Thoracic aorta (tissue), 2 donors: ENCODE data around the gene TMEM204. TPM values are rescaled to one million over a fixed set of nuclear protein-coding genes. Genes with fewer than 3 reads are reported as not detected.

Experiments
- ATAC-seq: fragments of 150-250 bp; one replicate; pipeline ENCODE4 v1.8.0; 2017; ENCODE audit warnings: low read depth; ENCODE audit not compliant: insufficient number of reproducible peaks, low FRiP score
- DNase-seq: peaks from one replicate; pipeline ENCODE4 v3.0.0-alpha.2; 2020; ENCODE audit warnings: low spot score
- H3K27ac ChIP-seq, 2 donors: fragments of 200-600 bp; sonication (generic); 1 replicate in 1 of 2; 2 replicates in 1 of 2; pipeline ENCODE4 v1.5.1; 2016; ENCODE audit warnings: mild to moderate bottlenecking in 2 of 2, moderate library complexity in 2 of 2
- H3K27me3 ChIP-seq: fragments of 200-600 bp; sonication (generic); replicated peaks from 2 replicates; pipeline ENCODE4 v1.6.0; 2016; ENCODE audit warnings: mild to moderate bottlenecking; ENCODE audit not compliant: insufficient read depth
- H3K36me3 ChIP-seq: fragments of 200-600 bp; sonication (generic); one replicate; pipeline ENCODE4 v1.5.1; 2016
- H3K4me1 ChIP-seq, 2 donors: fragments of 200-600 bp; sonication (generic); 1 replicate in 1 of 2; 2 replicates in 1 of 2; pipeline versions ENCODE4 v1.5.1 to v1.6.0; 2016; ENCODE audit warnings: low read depth in 2 of 2, mild to moderate bottlenecking in 1 of 2; ENCODE audit not compliant: control insufficient read depth in 1 of 2
- H3K4me3 ChIP-seq: fragments of 200-600 bp; sonication (generic); 2 replicates; pipeline ENCODE4 v1.5.1; 2016; ENCODE audit warnings: mild to moderate bottlenecking
- H3K9me3 ChIP-seq: fragments of 200-600 bp; sonication (generic); 2 replicates; pipeline ENCODE4 v1.5.1; 2016
- total RNA-seq, 2 donors: library from RNA; depleted of rRNA; stranded (reverse); fragments of >200 nt; gene quantifications; one replicate each; pipeline versions ENCODE4 v1.1.0 to v1.2.3, GENCODE V29; 2016
- TF ChIP-seq, protein P1 (sequence below): fragments of 200-600 bp; sonication (generic); IDR thresholded peaks from one replicate; pipeline ENCODE4 v1.5.1; 2019; ENCODE audit warnings: antibody characterized with exemption

Gene TMEM204
- total RNA-seq, 2 donors from 2014 or later = 111 to 125 TPM

DNA sequence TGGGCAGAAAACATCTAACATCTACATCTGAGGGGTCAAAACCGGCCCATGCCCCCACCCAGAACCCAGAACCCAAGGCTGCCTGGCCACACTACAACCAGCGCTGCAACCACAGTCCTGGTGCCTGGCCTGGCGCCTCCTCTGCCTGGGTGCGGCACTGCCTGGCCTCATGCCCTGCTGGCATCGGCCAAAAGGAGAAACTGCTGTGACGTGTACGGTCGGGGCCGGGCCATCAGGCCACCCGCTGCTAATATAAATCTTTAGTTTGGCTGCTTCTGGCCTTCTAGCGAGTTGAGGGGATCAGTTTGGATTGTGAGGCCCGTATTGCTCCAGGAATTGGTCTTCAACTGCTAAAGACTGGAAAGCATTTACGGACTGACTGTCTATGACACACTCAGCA, 22.8 kb downstream of the TMEM204 start:
- Histone ChIP-seq H3K9me3 (no peaks in the 10 kb centered on the region), H3K36me3 (peaks cover 47% of the 10 kb centered on the region), H3K4me3 (no peak overlapping the region), H3K27me3 (no peaks in the 10 kb centered on the region), H3K4me1 (peaks cover 0 to 22% of the 10 kb centered on the region in 2 donors), H3K27ac (peak overlapping the region in 1 of 2 donors; percentile 59)
- ATAC-seq (no peak), DNase-seq (no peak)
- TF ChIP-seq, protein P1, sequence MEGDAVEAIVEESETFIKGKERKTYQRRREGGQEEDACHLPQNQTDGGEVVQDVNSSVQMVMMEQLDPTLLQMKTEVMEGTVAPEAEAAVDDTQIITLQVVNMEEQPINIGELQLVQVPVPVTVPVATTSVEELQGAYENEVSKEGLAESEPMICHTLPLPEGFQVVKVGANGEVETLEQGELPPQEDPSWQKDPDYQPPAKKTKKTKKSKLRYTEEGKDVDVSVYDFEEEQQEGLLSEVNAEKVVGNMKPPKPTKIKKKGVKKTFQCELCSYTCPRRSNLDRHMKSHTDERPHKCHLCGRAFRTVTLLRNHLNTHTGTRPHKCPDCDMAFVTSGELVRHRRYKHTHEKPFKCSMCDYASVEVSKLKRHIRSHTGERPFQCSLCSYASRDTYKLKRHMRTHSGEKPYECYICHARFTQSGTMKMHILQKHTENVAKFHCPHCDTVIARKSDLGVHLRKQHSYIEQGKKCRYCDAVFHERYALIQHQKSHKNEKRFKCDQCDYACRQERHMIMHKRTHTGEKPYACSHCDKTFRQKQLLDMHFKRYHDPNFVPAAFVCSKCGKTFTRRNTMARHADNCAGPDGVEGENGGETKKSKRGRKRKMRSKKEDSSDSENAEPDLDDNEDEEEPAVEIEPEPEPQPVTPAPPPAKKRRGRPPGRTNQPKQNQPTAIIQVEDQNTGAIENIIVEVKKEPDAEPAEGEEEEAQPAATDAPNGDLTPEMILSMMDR = peak; percentile 12

DNA sequence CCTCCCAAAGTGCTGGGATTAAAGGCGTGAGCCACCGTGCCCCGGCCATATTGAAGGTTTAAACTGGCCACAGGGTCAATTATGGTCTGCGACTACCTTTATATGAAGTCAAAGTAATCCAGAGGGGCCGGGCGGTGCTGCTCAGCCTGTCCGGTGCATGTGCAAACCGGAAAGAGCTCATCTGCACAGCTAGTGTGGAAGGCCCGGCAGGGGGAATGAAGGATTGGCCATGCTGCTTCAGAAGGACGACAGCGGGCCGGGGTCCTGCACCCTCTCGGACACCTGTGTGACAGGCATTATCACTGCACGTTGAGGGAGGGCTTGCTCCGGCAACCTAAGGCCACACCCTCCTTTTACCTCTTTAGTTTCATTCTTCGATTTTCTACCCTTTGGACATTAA, 23.6 kb downstream of the TMEM204 start:
- TF ChIP-seq, protein P1 = no peak
- Histone ChIP-seq H3K27me3 (no peaks in the 10 kb centered on the region), H3K9me3 (no peaks in the 10 kb centered on the region), H3K4me3 (no peak overlapping the region), H3K27ac (peak overlapping the region in 1 of 2 donors; percentile 59), H3K4me1 (peaks cover 0 to 14% of the 10 kb centered on the region in 2 donors), H3K36me3 (peaks cover 39% of the 10 kb centered on the region)
- DNase-seq (no peak), ATAC-seq (no peak)

DNA sequence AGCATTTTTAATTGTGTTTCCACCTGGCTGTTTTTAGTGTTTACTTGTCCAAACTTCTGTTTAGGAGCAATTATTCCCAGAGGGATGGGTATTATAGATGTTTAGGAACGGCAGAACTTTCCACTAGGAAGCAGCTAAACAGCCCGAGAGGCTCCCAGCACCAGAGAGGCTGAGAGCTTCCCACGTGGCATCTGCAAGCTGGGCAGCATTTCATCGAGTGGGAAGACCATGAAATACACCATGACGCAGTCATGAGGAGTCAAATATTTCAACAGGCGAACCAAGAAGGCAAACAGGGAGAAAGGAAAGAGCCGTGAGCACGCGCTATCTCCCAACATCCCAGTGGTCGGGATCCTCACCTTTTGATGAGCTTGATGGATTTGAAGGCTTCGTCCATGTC, 24.1 kb downstream of the TMEM204 start:
- H3K36me3 ChIP-seq = peaks cover 42% of the 10 kb centered on the region
- ATAC-seq = no peak

DNA sequence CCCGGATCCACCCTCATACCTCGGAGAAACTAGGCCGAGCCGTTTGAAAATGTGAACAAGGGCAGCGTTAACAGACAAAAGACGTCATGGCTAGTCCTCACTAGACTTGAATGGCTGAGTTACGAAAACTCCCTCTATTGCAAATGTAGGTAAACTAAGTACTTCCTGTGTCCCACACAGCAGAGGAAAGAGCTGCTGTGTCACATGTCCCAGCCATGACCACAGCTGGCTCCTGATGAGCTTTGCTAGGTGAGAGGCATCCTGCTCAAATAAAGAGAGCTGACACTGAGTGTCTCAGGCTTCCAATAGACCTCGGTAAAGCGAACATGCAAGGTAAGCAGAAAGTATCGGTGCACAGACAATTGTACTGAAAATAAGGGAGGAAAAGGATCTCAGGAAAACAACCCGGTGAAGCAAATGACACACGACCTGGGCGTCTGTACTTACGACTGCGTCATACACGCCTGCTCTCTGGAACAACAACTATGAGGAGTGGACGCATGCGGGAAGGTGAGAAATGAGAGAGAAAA, 26.0 kb downstream of the TMEM204 start:
- ATAC-seq (no peak), DNase-seq (no peak)
- no peaks in the 10 kb centered on the region for H3K27me3 ChIP-seq
- H3K36me3 ChIP-seq = peaks cover 41% of the 10 kb centered on the region
- no peak overlapping the region for H3K4me3 ChIP-seq
- H3K4me1 ChIP-seq = peaks cover 0 to 13% of the 10 kb centered on the region in 2 donors
- no peak overlapping the region for H3K27ac ChIP-seq
- no peaks in the 10 kb centered on the region for H3K9me3 ChIP-seq
- TF ChIP-seq, protein P1 = no peak

More for the DNA sequence above, 24.1 kb downstream of the TMEM204 start:
- H3K4me1 ChIP-seq = peaks cover 0 to 13% of the 10 kb centered on the region in 2 donors
- no peak for DNase-seq
- TF ChIP-seq, protein P1 = no peak
- H3K27ac ChIP-seq = no peak overlapping the region
- no peaks in the 10 kb centered on the region for H3K27me3 ChIP-seq
- no peaks in the 10 kb centered on the region for H3K9me3 ChIP-seq
- no peak overlapping the region for H3K4me3 ChIP-seq

DNA sequence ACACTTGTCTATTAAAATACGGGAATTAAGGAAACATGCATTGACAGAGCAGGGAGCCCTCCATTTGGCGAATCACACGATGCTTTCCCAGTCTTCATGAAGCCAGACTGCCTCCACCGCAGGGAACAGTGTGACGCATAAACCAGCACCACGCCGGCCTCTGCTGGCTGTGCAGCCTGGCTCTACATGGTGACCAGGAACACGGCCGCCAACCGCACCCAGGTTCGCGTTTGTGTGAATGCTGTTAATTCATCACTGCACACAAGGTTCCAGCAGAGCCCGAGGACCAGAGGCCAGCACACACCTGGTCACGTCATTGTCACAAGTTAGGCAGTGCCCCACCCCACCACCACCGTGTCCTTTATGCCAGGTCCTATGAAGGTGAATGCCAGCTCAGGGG, 26.7 kb downstream of the TMEM204 start:
- peaks cover 0 to 13% of the 10 kb centered on the region in 2 donors for H3K4me1 ChIP-seq
- H3K9me3 ChIP-seq = no peaks in the 10 kb centered on the region
- TF ChIP-seq, protein P1 = no peak
- H3K36me3 ChIP-seq = peaks cover 35% of the 10 kb centered on the region
- H3K27ac ChIP-seq = no peak overlapping the region
- ATAC-seq (no peak), DNase-seq (no peak)
- H3K4me3 ChIP-seq = no peak overlapping the region
- H3K27me3 ChIP-seq = no peaks in the 10 kb centered on the region
